C4-2B (cell line): ENCODE results near the gene AGAP1.

ENCODE experiments used
- CTCF ChIP-seq: fragments of 450-650 bp; conservative IDR thresholded peaks from 2 replicates; pipeline ENCODE4 v1.5.1; 2017; ENCODE audit warnings: mild to moderate bottlenecking
- ZFX ChIP-seq: fragments of 450-650 bp; IDR thresholded peaks from 2 replicates; pipeline ENCODE4 v1.6.1; 2017

GRCh38 chr2:235715601-235716000, 221.8 kb downstream of the AGAP1 start:
- TF ChIP-seq CTCF = no peak
- no peak for TF ChIP-seq ZFX
